SW 1271 (cell line): Measurements from ENCODE around the gene HEY2.
"Not testable (repeated sequence)": the region's sequence is repeated elsewhere in the genome, so short reads cannot be mapped to it uniquely, and the experiment has no call there.

Source experiments
- DNase-seq, 2 experiments: peaks; one replicate each; lab custom pipeline; 2025; lab: John Stamatoyannopoulos, UW

HEY2 gene

DNA sequence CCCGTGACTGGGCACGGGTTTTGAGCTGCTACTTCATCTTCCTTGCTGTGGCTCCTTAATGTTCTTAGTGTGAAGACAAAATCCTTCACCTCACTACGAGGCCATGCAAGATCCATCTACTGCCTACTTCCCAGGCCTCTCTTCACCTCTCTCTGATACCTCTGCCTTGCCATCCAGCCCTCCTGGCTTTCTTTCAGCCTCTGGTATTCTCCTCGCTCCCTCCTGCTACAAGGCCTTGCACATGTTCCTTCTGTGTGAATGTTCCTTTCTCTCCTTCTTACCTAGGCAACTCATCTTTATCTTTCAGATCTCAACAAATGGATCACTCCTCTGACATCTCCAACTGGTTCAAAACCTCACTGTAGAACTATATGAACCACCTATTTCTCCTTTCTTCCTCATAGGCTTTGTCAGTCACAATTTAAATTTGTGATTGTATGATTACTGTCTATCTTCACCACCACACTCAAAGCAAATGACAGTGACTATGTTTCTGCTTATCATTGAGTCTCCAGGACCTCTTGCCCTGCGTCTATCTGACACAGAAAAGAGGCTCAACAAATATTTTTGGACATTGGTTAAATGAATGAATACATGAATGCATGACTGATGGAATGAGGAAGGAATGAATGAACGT lies 19.8 kb downstream of the HEY2 start:
- no peak for DNase-seq

DNA sequence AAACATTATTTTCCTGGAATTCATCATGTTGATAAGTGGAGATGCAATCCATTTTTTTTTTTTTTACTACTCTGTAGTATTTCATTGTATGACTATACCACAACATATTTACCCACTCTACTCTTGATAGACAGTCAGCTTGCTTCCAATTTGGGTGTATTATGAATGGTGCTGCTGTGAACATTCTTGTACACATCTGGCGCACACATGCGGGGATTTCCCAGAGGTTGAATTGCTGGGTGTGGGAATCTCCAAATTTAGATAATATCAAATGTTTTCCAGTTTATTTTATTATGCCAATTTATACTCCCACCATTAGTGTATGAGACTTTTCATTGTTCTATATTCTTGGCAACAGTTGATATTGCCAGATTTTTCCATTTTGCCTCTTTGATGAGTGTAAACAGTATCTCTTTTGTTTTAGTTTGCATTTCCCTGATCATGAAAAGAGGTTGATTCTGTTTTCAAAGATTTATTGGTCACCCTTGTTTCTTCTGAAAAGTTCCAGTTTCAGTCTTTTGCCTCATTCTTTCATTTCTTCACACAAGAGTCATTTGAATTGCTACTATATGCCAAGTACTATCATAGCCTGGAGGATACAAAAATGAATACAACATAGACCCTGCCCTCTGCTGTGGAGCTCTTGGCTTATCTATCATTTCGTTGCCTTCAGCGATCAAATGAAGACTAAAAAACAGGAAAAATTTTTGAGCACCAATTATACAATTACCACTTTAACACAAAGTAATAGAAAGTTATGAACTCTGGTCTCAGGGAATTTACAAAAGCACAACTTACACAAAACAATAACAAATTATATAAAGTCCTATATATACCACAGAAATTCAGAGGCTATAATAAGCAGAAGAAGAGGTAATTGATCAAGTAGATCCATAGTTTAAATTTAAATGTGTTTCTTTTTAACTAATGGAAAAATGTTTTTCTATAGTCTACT lies 24.2 kb downstream of the HEY2 start:
- no peak for DNase-seq

- not testable (repeated sequence) for DNase-seq
Measured at GRCh38 chr6:125776107-125776826, 26.8 kb downstream of the HEY2 start.

DNA sequence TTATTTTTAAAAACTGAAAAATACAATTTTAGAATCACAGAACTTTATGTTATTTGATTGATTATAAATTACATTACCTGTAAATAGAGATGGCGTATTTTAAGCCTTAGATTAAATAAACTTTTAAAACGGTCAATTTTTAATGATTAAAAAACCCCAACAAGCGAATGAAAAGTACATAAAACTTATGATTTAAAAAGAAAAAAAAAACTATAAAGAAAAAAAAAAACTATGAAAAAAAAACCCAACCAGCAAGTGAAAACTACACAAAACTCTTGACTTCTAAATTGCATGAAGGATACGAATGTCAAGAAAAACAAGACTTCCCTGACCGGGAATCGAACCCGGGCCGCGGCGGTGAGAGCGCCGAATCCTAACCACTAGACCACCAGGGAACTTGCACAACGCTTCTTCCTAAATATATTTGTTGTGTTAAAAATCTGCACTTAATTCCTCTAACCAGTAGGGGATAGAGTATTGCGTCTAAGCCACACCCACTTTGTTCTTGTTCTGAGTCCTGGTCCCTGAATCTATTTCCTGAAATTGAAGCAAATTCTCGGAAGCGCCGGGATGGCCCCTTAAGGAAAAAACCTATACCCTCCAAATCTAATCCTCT lies 30.6 kb downstream of the HEY2 start:
- DNase-seq: peak; percentile 79 to 94

DNA sequence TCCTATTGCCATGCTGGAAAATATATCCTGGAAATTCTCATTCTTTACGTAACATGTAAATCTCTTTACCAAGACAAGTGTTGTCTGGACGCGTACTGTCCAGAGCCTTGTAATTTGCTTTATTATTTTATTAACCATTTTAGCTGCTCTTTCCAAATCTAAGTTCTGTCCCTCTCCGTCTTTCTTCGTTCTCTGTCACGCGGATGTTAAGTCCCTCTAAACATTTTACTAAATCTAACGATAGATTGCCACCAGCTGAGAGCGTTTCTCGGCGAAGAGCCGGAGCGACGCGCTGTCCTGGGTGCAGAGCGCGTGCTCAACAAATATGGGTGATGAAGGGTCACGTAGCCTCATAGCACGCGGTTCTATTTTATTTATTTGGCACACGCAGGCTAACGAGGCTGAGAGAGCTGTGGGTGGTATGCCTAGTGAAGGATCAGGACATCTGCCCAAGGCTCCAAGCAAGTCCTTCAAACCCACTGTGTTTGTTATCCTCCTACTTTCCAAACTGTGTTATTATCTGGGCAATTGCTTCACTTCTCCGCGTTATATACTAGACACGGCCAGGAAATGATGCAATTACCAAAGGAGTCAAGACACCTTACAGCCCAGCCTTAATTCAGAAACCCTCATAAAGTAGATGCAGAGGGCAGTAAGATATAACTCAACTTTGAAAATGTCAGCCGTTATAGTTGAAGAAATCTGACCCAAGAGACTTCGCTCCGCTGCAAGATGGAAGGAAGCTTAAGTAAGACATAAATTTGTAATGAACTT lies 31.3 kb downstream of the HEY2 start:
- peak; percentile 68 to 90 for DNase-seq

GRCh38 chr6:125781314-125781868 lies 32.0 kb downstream of the HEY2 start:
- peak in 1 of 2 experiments; percentile 76 for DNase-seq

GRCh38 chr6:125784365-125784764 lies 34.9 kb downstream of the HEY2 start:
- DNase-seq: no peak

GRCh38 chr6:125787791-125788190 lies 38.4 kb downstream of the HEY2 start:
- DNase-seq: no peak

- no peak for DNase-seq
Measured at GRCh38 chr6:125789167-125789566, 39.7 kb downstream of the HEY2 start.

DNA sequence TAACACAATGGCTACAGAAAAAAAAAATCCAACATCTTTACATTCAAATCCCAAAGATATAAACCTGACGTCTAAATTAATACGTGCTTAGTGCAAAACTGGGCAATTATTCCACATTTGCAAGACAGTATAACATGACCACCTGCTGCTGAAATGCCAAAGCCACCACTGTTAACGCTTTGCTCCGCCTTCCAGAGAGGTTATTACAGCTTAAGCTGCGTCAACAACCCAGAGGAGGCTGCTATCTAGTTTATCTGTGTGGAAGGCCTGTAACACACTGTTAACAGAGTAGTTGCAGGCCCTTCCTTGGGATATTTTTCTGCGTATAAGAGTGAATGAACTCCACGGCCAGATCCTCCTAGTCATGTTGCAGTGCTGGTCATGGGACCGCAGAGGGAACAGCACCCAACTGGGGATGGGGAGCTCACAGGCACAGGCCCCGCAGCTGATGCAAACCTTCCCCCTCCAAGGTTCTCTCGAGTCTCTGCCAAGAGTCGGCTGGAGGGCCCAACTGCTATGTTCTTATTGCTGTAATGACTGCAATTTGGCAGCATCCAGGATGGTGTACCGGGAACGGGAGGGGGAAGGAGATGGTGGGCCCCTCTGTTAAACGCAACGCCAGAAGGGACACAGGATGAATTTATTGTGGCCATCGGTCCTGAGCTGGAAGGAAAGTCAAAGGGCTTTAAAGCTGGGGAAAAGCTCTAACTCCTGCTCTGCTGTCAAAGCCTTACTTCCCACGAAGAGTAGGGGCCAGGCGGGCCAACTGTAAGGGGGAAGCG lies 40.3 kb downstream of the HEY2 start:
- DNase-seq: peak; percentile 16 to 51

- DNase-seq: peak in 1 of 2 experiments; percentile 59
Measured at GRCh38 chr6:125790358-125791150, 41.1 kb downstream of the HEY2 start, which contains the start of gene NCOA7. Gene NCOA7 (plus strand): TSS chr6:125790960. CDS start chr6:125815355, 24,395 bp downstream.

DNA sequence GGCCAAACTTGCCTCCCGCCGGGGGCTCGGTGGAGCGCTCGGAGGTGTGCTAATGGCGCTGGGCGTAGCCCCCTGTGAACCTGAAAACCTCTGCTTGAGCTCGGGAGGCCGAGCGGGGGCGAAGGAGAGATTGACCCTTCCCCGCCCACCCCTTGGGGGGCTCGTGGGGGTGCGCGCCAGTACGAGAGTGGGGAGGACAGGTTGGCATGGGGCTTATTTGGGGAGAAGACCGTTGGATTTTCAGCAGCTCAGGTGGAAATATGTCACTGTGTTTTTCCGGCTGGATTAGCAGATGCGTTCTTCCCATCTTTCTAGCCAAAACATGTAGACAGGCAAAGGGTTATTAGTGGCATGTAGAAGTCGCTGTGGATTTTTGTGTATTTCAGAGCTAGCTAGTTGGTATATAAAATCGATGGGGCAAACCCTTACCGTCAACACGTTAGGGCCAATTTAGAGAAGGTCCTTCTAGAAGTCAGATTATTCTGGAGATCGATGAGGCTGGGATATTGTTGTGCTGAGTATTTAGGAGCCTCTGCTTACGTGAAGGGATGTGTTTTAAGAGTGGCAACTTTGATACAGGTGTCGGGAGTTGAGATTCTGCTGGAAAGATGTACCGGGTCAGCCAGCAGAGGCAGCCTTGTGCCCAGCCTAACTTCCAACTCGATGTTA lies 41.9 kb downstream of the HEY2 start:
- DNase-seq: peak; percentile 14 to 75

- no peak for DNase-seq
Measured at GRCh38 chr6:125791820-125792165, 42.4 kb downstream of the HEY2 start.

GRCh38 chr6:125792172-125792571 lies 42.7 kb downstream of the HEY2 start:
- no peak for DNase-seq

- DNase-seq: no peak
Measured at GRCh38 chr6:125792680-125793079, 43.2 kb downstream of the HEY2 start.

GRCh38 chr6:125793280-125793679 lies 43.8 kb downstream of the HEY2 start:
- no peak for DNase-seq

DNA sequence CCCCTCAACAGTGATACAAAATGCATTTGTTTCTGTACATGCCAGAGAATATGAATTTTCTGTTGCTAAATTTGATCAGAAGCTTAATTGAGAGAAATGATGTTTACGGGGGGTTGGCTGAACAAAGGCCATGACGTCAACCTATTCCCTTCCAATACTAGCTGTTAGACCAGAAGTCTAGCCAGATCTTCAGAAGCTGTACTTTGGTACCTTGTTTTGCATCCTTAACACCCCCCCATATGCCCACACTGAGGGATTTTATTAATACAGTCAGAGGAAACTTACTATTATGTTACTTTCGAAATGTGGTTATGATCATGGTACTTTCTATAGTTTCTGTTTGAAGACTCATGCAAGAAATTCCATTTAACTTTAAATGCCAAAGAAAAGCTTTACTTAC lies 44.4 kb downstream of the HEY2 start:
- DNase-seq: no peak

GRCh38 chr6:125794342-125795137 lies 45.1 kb downstream of the HEY2 start:
- no peak for DNase-seq
